ENCODE data around the gene ABHD3. TPM values are rescaled to one million over a fixed set of nuclear protein-coding genes. Genes with fewer than 3 reads are reported as not detected.
"Not testable (repeated sequence)": the region's sequence is repeated elsewhere in the genome, so short reads cannot be mapped to it uniquely, and the experiment has no call there.

ABHD3 gene
- total RNA-seq, 4 donors from 2014 or later, result 4.9 to 9.5 (median 5.1) TPM

DNA sequence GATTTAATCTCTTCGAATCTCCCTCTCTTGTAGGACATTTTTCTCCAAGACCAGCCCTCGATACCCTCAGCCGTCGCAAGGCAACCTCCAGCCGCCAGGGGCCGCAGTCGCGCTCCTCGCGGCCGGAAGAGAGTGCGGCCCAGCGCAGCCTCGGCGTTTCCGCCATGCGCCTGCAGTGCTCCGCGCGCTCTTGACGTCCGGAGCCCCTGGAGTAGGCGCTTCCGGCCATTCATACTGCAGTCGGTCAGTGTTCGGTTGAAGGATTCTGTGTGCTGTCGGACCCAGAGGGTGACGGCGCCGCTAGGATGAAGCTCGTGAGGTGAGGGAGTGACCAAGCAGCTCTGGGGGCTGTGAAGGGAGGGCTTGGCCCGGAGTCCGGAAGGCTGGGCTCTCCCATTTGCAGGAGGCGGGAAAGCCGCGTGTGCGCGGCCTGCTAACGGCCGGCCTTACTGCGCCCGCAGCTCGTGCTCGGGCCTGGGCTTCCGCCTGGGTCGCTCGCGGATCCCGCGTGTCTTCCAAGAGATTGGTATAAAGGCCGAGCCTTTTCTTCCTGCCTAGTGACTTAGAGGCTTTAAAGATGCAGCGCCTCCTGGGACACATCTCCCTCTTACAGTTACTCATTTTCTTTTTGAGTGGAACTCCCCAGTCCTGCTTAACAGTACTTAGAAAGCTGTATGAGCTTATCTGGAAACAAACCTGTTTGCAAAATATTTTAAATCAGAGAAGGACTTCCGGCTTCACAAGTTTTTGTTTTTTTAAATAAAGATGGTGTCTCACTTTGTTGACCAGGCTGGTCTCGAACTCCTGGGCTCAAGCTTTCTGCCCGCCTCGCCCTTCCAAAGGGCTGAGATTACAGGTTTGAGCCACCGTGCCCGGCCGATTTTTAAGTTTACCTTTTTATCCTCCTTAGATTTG lies 92.2 kb downstream of the ABHD3 start, which contains the start of gene SNRPD1:
TSS of gene SNRPD1 (plus strand) at position 190 of the 915 bp plus-strand sequence. CDS start at position 306, 116 bp downstream.
- intact Hi-C loops (cut with DNase I; ENCODE audit: low total_unique reads), result no loop called here
- peak; percentile 68 to 95 for DNase-seq (ENCODE audit: low spot score in 2 of 2)
- WGBS, 2 donors, result 0% methylated on average over 41 to 52 of the region's 59 CpGs
- H3K4me3 ChIP-seq (ENCODE audit: low read depth, poor library complexity, severe bottlenecking), result peak within 1 kb of the TSS; percentile 46
- TF ChIP-seq, protein P1, sequence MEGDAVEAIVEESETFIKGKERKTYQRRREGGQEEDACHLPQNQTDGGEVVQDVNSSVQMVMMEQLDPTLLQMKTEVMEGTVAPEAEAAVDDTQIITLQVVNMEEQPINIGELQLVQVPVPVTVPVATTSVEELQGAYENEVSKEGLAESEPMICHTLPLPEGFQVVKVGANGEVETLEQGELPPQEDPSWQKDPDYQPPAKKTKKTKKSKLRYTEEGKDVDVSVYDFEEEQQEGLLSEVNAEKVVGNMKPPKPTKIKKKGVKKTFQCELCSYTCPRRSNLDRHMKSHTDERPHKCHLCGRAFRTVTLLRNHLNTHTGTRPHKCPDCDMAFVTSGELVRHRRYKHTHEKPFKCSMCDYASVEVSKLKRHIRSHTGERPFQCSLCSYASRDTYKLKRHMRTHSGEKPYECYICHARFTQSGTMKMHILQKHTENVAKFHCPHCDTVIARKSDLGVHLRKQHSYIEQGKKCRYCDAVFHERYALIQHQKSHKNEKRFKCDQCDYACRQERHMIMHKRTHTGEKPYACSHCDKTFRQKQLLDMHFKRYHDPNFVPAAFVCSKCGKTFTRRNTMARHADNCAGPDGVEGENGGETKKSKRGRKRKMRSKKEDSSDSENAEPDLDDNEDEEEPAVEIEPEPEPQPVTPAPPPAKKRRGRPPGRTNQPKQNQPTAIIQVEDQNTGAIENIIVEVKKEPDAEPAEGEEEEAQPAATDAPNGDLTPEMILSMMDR (IDR thresholded peaks at IDR 0.05), result peak in 1 of 3 donors; percentile 69
- TF ChIP-seq POLR2A (IDR thresholded peaks at IDR 0.05), result no peak

DNA sequence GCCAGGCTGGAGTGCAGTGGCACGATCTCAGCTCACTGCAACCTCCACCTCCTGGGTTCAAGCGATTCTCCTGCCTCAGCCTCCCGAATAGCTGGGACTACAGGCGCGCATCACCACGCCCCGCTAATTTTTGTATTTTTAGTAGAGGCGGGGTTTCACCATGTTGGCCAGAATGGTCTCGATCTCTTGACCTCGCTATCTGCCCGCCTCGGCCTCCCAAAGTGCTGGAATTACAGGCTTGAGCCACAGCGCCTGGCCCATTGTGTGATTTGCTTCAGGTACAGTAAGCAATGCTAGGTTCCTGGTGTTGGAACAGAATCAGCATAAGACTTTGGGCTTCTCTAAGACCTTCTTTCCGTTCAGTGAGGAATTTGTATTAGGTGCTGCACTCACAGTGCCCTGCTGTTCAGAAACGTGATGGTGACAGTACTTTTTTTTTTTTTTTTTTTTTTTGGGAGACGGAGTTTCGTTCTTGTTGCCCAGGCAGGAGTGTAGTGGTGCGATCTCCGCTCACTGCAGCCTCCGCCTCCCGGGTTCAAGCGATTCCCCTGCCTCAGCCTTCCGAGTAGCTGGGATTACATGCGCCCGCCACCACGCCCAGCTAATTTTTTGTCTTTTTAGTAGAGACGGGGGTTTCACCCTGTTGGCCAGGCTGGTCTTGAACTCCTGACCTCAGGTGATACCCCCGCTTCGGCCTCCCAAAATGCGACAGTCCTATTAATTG lies 93.0 kb downstream of the ABHD3 start:
- H3K4me3 ChIP-seq (ENCODE audit: low read depth, poor library complexity, severe bottlenecking); DNase-seq (ENCODE audit: low spot score in 2 of 2); intact Hi-C loops (cut with DNase I; ENCODE audit: low total_unique reads): not testable (repeated sequence)
- 48 to 68% methylated on average over 30 of the region's 30 CpGs for WGBS, 2 donors

DNA sequence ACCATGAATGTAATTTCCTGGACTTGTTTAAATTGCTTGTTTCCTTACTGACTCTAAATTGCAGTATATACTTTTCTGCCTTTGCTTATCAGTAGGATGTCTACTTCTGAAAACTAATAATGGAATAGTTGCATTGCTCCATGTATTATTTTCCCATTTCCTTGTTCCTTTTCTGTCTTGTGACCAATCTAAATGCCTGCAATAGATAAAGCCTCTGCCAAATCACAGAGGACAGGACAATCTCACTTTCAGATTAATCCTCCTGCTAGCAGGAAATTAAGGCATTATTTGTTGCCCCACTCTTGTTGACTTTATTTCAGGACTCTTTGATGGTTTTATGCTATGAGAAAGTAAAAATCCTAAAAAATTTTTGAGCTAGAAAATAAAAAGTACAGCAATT lies 99.4 kb downstream of the ABHD3 start:
- no peak for DNase-seq (ENCODE audit: low spot score in 2 of 2)
- no peak overlapping the region for H3K4me3 ChIP-seq (ENCODE audit: low read depth, poor library complexity, severe bottlenecking)
- intact Hi-C loops (cut with DNase I; ENCODE audit: low total_unique reads), result no loop called here
- TF ChIP-seq, protein P1 (IDR thresholded peaks at IDR 0.05), result no peak
- no peak for TF ChIP-seq POLR2A (IDR thresholded peaks at IDR 0.05)

DNA sequence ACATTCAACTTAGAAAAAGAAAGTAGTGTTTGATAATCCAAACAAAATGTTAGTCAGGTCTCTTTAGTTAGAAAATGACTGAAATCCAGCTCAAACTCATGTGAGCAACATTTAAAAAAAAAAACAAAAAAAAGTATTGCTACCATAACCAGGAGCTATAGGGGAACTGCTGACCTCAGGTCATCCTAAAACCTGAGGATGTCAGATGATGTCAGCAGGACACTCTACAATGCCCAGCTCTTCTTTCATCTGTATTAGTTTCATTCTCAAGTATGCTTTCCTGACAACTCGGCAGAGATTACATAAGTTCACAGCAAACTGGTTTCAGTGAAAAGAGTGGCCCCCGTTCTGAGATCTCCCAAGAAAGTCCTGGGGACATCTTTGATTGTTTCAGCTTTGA lies 99.9 kb downstream of the ABHD3 start:
- no peak overlapping the region for H3K4me3 ChIP-seq (ENCODE audit: low read depth, poor library complexity, severe bottlenecking)
- intact Hi-C loops (cut with DNase I; ENCODE audit: low total_unique reads), result no loop called here
- 40 to 54% methylated on average over 2 of the region's 2 CpGs for WGBS, 2 donors
- TF ChIP-seq POLR2A (IDR thresholded peaks at IDR 0.05), result no peak
- TF ChIP-seq, protein P1 (IDR thresholded peaks at IDR 0.05), result no peak
- DNase-seq (ENCODE audit: low spot score in 2 of 2), result no peak

DNA sequence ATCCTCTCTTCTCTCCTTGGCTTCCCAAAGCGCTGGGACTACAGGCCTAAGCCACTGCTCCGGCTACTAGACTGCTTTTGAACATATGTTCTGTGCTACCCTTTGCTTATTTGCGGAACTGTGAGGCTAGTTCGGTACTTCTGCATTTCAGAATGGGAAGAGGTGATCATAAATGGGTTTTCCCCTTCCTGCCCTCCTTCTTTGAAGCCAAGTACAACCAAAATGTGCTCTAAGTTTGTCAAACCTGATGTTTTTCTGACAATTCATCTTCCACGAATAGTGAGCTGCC lies 102.3 kb downstream of the ABHD3 start:
- DNase-seq (ENCODE audit: low spot score in 2 of 2), result no peak
- no peak for TF ChIP-seq POLR2A (IDR thresholded peaks at IDR 0.05)
- TF ChIP-seq, protein P1 (IDR thresholded peaks at IDR 0.05), result no peak
- intact Hi-C loops (cut with DNase I; ENCODE audit: low total_unique reads), result no loop called here
- H3K4me3 ChIP-seq (ENCODE audit: low read depth, poor library complexity, severe bottlenecking), result no peak overlapping the region
- WGBS, 2 donors, result 86 to 87% methylated on average over 5 of the region's 5 CpGs

MicroRNA genes within 50 kb of the gene (microRNA counts, 767-probe panel; counts per million panel counts)
- 0 to 358 counts per million in 2 donors for microRNA hsa-miR-320c

Small RNAs within 50 kb of the gene (microRNA-seq; reads per million reads assigned to microRNA genes)
- 2.0 to 2.3 reads per million in 2 donors for gene MIR320C1 (ENCODE audit: borderline number of aligned reads in 1 of 2, borderline replicate concordance in 2 of 2)

Other genes starting within 250 kb of the ABHD3 start
- 10 to 100 TPM; 11.8 to 18.5 (median 17.1) TPM for gene ESCO1, start 104.1 kb downstream of the ABHD3 start, total RNA-seq
- gene SNRPD1, start 92.5 kb downstream of the ABHD3 start, total RNA-seq, result 1 to 10 TPM; 1.7 to 8.4 (median 5.3) TPM
- 10 to 100 TPM; 17.9 to 25.3 (median 21.1) TPM for gene MIB1, start 36.0 kb upstream of the ABHD3 start, total RNA-seq

Measured in lower leg skin (tissue), 4 donors.